Common myeloid progenitor, CD34-positive (primary cell): ENCODE data around the gene ATP6V1G2.
"Not testable (repeated sequence)": the region's sequence is repeated elsewhere in the genome, so short reads cannot be mapped to it uniquely, and the experiment has no call there.

Source experiments
- CTCF ChIA-PET: fragments of 350-600 bp; sonication (Branson Sonifier 250); formaldehyde crosslinking; loops from one replicate; lab custom pipeline; 2021; ENCODE audit warnings: antibody characterized with exemption; lab: Charles Lee
- POLR2A ChIA-PET: fragments of 350-600 bp; sonication (Branson Sonifier 250); formaldehyde crosslinking; loops from one replicate; lab custom pipeline; 2021; ENCODE audit warnings: antibody characterized with exemption; lab: Charles Lee
- DNase-seq, 3 donors: peaks; one replicate each; pipeline versions ENCODE4 v3.0.0 to v3.0.0-alpha.2; 2013
- H3K27ac ChIP-seq, 2 experiments: 1 replicate in 1 of 2; 2 replicates in 1 of 2; pipeline ENCODE4 v1.7.0; 2013; ENCODE audit warnings: inconsistent platforms in 2 of 2, low read length in 2 of 2, mild to moderate bottlenecking in 2 of 2, low read depth in 1 of 2, moderate library complexity in 1 of 2; ENCODE audit not compliant: severe bottlenecking in 2 of 2, insufficient read depth in 1 of 2, poor library complexity in 1 of 2
- H3K27me3 ChIP-seq, 5 experiments: replicated peaks in 2 of 5; 1 replicate in 3 of 5; 2 replicates in 2 of 5; pipeline versions ENCODE4 v1.6.1 to v1.7.0; 2013; ENCODE audit warnings: low read length in 4 of 5, mild to moderate bottlenecking in 2 of 5, moderate library complexity in 2 of 5, inconsistent platforms in 1 of 5; ENCODE audit not compliant: insufficient read depth in 5 of 5, control insufficient read depth in 4 of 5
- H3K36me3 ChIP-seq, 4 experiments: 1 replicate in 2 of 4; 2 replicates in 2 of 4; pipeline versions ENCODE4 v1.6.1 to v1.7.0; 2013; ENCODE audit warnings: low read length in 3 of 4, control low read depth in 1 of 4, mild to moderate bottlenecking in 1 of 4; ENCODE audit not compliant: control insufficient read depth in 4 of 4, insufficient read depth in 4 of 4
- H3K4me1 ChIP-seq, 4 experiments: 1 replicate in 3 of 4; 2 replicates in 1 of 4; pipeline versions ENCODE4 v1.6.1 to v1.7.1; 2013; ENCODE audit warnings: low read length in 3 of 4, mild to moderate bottlenecking in 3 of 4, control low read depth in 1 of 4, inconsistent platforms in 1 of 4, moderate library complexity in 1 of 4; ENCODE audit not compliant: control insufficient read depth in 4 of 4, insufficient read depth in 4 of 4; ENCODE audit errors: control extremely low read depth in 1 of 4
- H3K4me3 ChIP-seq, 7 experiments: 1 replicate in 4 of 7; 2 replicates in 3 of 7; pipeline versions ENCODE4 v1.5.1 to v1.7.0; 2013; ENCODE audit warnings: mild to moderate bottlenecking in 7 of 7, low read length in 6 of 7, moderate library complexity in 6 of 7, inconsistent platforms in 2 of 7, low read depth in 2 of 7, control low read depth in 1 of 7; ENCODE audit not compliant: insufficient read depth in 4 of 7, control insufficient read depth in 1 of 7; ENCODE audit errors: extremely low read depth in 1 of 7
- H3K9me3 ChIP-seq, 5 experiments: 1 replicate in 4 of 5; 2 replicates in 1 of 5; pipeline versions ENCODE4 v1.6.1 to v1.7.1; 2013; ENCODE audit warnings: low read length in 4 of 5, mild to moderate bottlenecking in 2 of 5, inconsistent platforms in 1 of 5, low read depth in 1 of 5, moderate library complexity in 1 of 5; ENCODE audit not compliant: control insufficient read depth in 4 of 5, insufficient read depth in 2 of 5; ENCODE audit errors: control extremely low read depth in 1 of 5
- WGBS: methylation state at CpG from one replicate; pipeline ENCODE4 v1.1.5; 2013; ENCODE audit not compliant: insufficient coverage; 5-methylcytosine and 5-hydroxymethylcytosine counted together

ATP6V1G2 gene

DNA sequence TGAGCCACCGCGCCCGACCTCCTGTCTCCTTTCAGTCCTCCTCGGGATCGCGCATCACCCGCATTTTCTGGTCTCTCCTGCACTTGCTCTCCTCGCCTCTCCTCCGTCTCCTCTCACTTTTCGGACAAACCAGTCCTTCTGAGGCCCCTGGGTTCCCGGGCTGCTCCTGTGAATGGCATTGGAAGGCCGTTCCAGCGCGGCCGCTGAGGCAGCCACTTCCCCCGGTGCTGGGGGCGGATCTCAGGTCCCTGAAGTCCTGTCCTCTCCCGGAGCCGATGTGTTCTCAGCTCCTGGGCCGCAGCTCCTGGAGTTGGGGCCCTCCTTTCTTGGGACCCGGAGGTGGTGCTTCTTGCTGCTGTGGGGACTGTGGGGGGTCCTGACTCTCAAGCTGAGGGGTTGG is 47.7 kb downstream of the ATP6V1G2 start:
- H3K4me3 ChIP-seq, result peak overlapping the region in 6 of 7 experiments; percentile 15 to 77 (median 42)
- H3K27me3 ChIP-seq, result no peaks in the 10 kb centered on the region
- H3K9me3 ChIP-seq, result no peaks in the 10 kb centered on the region
- no peaks in the 10 kb centered on the region for H3K36me3 ChIP-seq
- H3K4me1 ChIP-seq, result peaks cover 9 to 34% (median 30%) of the 10 kb centered on the region in 4 experiments
- no peak for DNase-seq
- no peak overlapping the region for H3K27ac ChIP-seq
- 27% methylated on average over 17 of the region's 21 CpGs for WGBS
- CTCF ChIA-PET, result no interaction called here
- POLR2A ChIA-PET, result interaction anchor here (1.7 kb wide), 1 partner anchor 42 kb away, joined by 7 read pairs; the partner anchor contains the start of gene DDX39B

DNA sequence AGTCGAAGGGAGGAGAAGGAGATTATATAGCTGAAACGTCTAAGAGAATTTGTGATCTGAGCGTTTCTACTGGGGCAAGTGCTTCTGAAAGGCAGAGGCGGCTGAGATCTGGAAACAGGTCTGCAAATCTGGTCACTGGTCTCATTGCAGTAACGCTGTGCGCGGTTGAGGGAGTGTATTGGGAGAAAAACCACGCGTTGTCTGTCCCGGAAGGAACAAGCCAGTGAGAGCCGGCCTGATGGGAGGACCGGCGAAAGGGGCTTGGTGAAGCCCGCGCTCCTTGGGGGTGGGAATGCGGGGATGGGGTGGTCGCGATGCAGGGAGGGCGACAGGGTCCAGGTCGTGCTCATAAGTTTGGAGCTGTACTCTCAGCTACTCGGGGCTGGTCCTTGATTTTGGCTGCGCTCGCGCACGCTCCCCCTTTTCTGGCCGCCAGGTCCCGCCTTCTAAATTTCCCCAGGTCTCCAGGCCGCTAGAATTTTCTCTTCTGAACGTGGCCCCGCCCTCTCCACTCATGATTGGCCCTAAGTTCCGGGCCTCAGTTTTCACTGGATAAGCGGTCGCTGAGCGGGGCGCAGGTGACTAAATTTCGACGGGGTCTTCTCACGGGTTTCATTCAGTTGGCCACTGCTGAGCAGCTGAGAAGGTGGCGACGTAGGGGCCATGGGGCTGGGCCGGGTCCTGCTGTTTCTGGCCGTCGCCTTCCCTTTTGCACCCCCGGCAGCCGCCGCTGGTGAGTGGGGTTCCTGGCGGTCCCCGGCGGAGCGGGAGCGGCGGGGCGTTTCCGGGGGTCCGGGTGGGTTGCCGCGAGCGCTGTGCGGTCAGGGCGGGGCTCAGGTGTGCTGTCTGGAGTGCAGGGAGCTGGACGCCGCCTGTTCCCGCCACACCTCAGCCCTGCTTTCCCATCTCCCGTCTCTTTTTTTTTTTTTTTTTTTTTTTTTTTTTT is 48.6 kb downstream of the ATP6V1G2 start, which contains the start of gene MICB:
MICB (plus strand) TSS at position 615 of the 946 bp plus-strand sequence; CDS start at position 664, 49 bp downstream.
- no peaks in the 10 kb centered on the region for H3K36me3 ChIP-seq
- H3K27me3 ChIP-seq, result no peaks in the 10 kb centered on the region
- CTCF ChIA-PET, result interaction anchor here (0.9 to 1.7 kb wide), 3 partner anchors 11 to 116 kb away, joined by 3 to 6 read pairs (median 3); partner anchors contain the start of genes ATP6V1G2 and NFKBIL1
- POLR2A ChIA-PET, result interaction anchor here (1.7 kb wide), 1 partner anchor 43 kb away, joined by 7 read pairs; the partner anchor contains the start of gene DDX39B
- peak within 1 kb of the TSS; percentile 56 to 90 (median 77) for H3K4me3 ChIP-seq
- peaks cover 9 to 39% (median 32%) of the 10 kb centered on the region in 4 experiments for H3K4me1 ChIP-seq
- no peaks in the 10 kb centered on the region for H3K9me3 ChIP-seq
- WGBS, result 0% methylated on average over 56 of the region's 64 CpGs
- peak; percentile 85 to 93 (median 92) for DNase-seq
- peak within 1 kb of the TSS in 1 of 2 experiments; percentile 68 for H3K27ac ChIP-seq

DNA sequence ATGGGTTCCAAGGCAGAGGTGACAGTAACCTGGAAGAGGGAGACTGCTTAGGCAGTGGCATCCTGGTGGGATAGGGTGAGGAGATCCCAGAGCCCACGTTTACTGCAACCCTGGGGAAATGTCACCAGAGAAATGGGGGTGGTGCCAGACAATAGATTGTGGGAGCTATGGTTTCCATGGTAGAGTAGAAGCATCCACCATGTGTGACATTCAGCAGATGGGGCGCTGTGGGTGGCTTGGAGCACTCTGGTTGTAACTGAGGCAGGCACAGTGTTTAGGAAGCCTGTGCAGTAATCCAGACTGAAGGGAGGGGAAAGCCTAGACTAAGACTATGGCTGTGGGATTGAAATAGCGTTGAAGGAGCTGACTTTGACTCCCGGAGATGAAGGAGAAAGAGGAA is 49.6 kb downstream of the ATP6V1G2 start:
- CTCF ChIA-PET, result interaction anchor here (0.6 to 1.7 kb wide), 2 partner anchors 29 to 50 kb away, joined by 3 to 6 read pairs; partner anchors contain the start of genes ATP6V1G2 and NFKBIL1
- H3K36me3 ChIP-seq, H3K27me3 ChIP-seq, H3K27ac ChIP-seq, POLR2A ChIA-PET, H3K9me3 ChIP-seq, DNase-seq: not testable (repeated sequence)
- 66% methylated on average over 4 of the region's 4 CpGs for WGBS
- H3K4me3 ChIP-seq, result peak overlapping the region in 3 of 7 experiments; percentile 77 to 90 (median 77)
- peaks cover 9 to 41% (median 32%) of the 10 kb centered on the region in 4 experiments for H3K4me1 ChIP-seq

DNA sequence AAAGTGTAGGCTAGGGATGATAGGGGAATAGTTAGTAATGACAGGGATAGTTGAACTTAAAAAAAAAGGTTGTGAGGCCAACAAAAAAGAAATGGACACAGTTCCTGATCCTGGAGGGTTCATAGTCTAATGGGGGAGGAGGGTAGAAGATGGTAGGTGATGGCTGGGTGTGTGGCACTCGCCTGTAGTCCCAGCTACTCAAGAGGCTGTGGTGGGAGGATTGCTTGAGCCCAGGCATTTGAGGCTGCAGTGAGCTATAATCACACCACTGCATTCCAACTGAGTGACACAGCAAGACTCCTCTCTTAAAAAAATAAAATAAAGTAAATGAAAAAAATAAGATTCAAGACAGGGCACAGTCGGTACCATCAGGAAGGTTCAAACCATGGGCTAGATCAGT is 50.8 kb downstream of the ATP6V1G2 start:
- H3K4me1 ChIP-seq, result peaks cover 9 to 43% (median 33%) of the 10 kb centered on the region in 4 experiments
- no peaks in the 10 kb centered on the region for H3K36me3 ChIP-seq
- ChIA-PET CTCF (interaction anchor here (1.1 to 3.6 kb wide), 2 partner anchors 45 to 103 kb away, joined by 4 to 17 read pairs; partner anchors contain the start of gene DDX39B), POLR2A (interaction anchor here (0.6 to 1.1 kb wide), 2 partner anchors 156 to 299 kb away, joined by 3 read pairs; no protein-coding TSS in a partner anchor)
- 94% methylated on average over 1 of the region's 2 CpGs for WGBS
- no peak for DNase-seq
- peak overlapping the region in 1 of 2 experiments; percentile 81 for H3K27ac ChIP-seq
- H3K9me3 ChIP-seq, result no peaks in the 10 kb centered on the region
- no peaks in the 10 kb centered on the region for H3K27me3 ChIP-seq
- H3K4me3 ChIP-seq, result peak overlapping the region in 4 of 7 experiments; percentile 87 to 90 (median 90)
